WTC11 (cell line): ENCODE data around the gene PDE4B.

Source experiments
- ATF1 ChIP-seq: sonication (generic); formaldehyde crosslinking; IDR thresholded peaks from 2 replicates; pipeline ENCODE4 v1.8.1; 2023; ENCODE audit warnings: mild to moderate bottlenecking, moderate library complexity, missing genetic modification reagents
- CREM ChIP-seq: sonication (generic); formaldehyde crosslinking; IDR thresholded peaks from 2 replicates; pipeline ENCODE4 v1.8.1; 2022; ENCODE audit warnings: mild to moderate bottlenecking, missing genetic modification reagents, moderate library complexity
- JAZF1 ChIP-seq: fragments of 250-450 bp; sonication (Bioruptor Pico); IDR thresholded peaks from 2 replicates; pipeline ENCODE4 v1.9.0; 2021; ENCODE audit warnings: moderate library complexity, mild to moderate bottlenecking, inconsistent platforms
- JUN ChIP-seq: sonication (generic); formaldehyde crosslinking; IDR thresholded peaks from 2 replicates; pipeline ENCODE4 v1.8.0; 2023; ENCODE audit warnings: mild to moderate bottlenecking, missing genetic modification reagents
- SP1 ChIP-seq: sonication (generic); formaldehyde crosslinking; conservative IDR thresholded peaks from 2 replicates; pipeline ENCODE4 v1.8.1; 2022; ENCODE audit warnings: missing genetic modification reagents
- TEAD4 ChIP-seq: sonication (generic); formaldehyde crosslinking; IDR thresholded peaks from 2 replicates; pipeline ENCODE4 v1.8.0; 2022; ENCODE audit warnings: mild to moderate bottlenecking, missing genetic modification reagents
- TF ChIP-seq, protein P1 (sequence below): fragments of 200-600 bp; IDR thresholded peaks from 2 replicates; pipeline ENCODE4 v1.8.0; 2022; ENCODE audit warnings: antibody characterized with exemption
- TF ChIP-seq, protein P2 (sequence below): sonication (generic); formaldehyde crosslinking; IDR thresholded peaks from 2 replicates; pipeline ENCODE4 v1.8.1; 2022; ENCODE audit warnings: missing genetic modification reagents, borderline replicate concordance
- TF ChIP-seq, protein P3 (sequence below): sonication (generic); formaldehyde crosslinking; IDR thresholded peaks from 2 replicates; pipeline ENCODE4 v1.8.0; 2022; ENCODE audit warnings: mild to moderate bottlenecking, missing genetic modification reagents
- TF ChIP-seq, protein P4 (sequence below): sonication (generic); formaldehyde crosslinking; IDR thresholded peaks from 2 replicates; pipeline ENCODE4 v1.8.0; 2023; ENCODE audit warnings: missing genetic modification reagents, mild to moderate bottlenecking, borderline replicate concordance

DNA sequence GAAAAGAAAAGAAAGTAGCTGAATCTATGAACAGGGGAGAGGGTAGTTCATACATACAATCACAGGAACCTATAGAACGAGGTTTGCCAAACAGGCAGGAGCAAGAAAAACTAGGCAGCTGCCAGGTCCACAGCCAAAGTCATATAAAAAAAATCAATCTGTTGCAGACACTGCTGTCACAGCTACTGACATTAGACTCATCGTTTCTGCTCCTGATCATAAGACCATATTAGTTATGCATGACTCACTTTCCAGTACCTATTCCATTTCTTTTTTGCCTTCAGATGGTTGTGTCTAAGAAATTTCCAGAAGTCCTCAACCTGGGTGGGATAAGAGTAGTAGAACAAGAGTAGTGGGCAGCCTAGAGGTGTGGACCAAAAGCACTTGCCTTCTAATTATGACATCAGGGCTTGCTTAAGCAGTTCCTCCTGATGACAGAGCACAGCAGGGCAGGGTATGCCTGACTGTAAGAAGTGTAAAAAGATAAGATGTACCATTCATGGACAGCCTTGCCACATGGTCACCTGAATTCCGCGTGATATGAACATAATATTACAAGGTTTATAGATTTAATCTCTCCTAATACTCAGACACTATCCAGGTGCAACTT lies 418.0 kb downstream of the PDE4B start:
- TF ChIP-seq, protein P1, sequence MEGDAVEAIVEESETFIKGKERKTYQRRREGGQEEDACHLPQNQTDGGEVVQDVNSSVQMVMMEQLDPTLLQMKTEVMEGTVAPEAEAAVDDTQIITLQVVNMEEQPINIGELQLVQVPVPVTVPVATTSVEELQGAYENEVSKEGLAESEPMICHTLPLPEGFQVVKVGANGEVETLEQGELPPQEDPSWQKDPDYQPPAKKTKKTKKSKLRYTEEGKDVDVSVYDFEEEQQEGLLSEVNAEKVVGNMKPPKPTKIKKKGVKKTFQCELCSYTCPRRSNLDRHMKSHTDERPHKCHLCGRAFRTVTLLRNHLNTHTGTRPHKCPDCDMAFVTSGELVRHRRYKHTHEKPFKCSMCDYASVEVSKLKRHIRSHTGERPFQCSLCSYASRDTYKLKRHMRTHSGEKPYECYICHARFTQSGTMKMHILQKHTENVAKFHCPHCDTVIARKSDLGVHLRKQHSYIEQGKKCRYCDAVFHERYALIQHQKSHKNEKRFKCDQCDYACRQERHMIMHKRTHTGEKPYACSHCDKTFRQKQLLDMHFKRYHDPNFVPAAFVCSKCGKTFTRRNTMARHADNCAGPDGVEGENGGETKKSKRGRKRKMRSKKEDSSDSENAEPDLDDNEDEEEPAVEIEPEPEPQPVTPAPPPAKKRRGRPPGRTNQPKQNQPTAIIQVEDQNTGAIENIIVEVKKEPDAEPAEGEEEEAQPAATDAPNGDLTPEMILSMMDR, result no peak
- TF ChIP-seq, protein P2, sequence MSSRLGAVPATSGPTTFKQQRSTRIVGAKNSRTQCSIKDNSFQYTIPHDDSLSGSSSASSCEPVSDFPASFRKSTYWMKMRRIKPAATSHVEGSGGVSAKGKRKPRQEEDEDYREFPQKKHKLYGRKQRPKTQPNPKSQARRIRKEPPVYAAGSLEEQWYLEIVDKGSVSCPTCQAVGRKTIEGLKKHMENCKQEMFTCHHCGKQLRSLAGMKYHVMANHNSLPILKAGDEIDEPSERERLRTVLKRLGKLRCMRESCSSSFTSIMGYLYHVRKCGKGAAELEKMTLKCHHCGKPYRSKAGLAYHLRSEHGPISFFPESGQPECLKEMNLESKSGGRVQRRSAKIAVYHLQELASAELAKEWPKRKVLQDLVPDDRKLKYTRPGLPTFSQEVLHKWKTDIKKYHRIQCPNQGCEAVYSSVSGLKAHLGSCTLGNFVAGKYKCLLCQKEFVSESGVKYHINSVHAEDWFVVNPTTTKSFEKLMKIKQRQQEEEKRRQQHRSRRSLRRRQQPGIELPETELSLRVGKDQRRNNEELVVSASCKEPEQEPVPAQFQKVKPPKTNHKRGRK (CRISPR knock-in tag), result no peak
- TF ChIP-seq JAZF1 (CRISPR knock-in tag), result no peak
- TF ChIP-seq TEAD4 (CRISPR knock-in tag), result no peak
- TF ChIP-seq, protein P3, sequence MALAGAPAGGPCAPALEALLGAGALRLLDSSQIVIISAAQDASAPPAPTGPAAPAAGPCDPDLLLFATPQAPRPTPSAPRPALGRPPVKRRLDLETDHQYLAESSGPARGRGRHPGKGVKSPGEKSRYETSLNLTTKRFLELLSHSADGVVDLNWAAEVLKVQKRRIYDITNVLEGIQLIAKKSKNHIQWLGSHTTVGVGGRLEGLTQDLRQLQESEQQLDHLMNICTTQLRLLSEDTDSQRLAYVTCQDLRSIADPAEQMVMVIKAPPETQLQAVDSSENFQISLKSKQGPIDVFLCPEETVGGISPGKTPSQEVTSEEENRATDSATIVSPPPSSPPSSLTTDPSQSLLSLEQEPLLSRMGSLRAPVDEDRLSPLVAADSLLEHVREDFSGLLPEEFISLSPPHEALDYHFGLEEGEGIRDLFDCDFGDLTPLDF (CRISPR knock-in tag), result no peak
- TF ChIP-seq ATF1 (CRISPR knock-in tag), result no peak
- TF ChIP-seq JUN (CRISPR knock-in tag), result no peak
- TF ChIP-seq SP1 (CRISPR knock-in tag), result no peak
- TF ChIP-seq, protein P4, sequence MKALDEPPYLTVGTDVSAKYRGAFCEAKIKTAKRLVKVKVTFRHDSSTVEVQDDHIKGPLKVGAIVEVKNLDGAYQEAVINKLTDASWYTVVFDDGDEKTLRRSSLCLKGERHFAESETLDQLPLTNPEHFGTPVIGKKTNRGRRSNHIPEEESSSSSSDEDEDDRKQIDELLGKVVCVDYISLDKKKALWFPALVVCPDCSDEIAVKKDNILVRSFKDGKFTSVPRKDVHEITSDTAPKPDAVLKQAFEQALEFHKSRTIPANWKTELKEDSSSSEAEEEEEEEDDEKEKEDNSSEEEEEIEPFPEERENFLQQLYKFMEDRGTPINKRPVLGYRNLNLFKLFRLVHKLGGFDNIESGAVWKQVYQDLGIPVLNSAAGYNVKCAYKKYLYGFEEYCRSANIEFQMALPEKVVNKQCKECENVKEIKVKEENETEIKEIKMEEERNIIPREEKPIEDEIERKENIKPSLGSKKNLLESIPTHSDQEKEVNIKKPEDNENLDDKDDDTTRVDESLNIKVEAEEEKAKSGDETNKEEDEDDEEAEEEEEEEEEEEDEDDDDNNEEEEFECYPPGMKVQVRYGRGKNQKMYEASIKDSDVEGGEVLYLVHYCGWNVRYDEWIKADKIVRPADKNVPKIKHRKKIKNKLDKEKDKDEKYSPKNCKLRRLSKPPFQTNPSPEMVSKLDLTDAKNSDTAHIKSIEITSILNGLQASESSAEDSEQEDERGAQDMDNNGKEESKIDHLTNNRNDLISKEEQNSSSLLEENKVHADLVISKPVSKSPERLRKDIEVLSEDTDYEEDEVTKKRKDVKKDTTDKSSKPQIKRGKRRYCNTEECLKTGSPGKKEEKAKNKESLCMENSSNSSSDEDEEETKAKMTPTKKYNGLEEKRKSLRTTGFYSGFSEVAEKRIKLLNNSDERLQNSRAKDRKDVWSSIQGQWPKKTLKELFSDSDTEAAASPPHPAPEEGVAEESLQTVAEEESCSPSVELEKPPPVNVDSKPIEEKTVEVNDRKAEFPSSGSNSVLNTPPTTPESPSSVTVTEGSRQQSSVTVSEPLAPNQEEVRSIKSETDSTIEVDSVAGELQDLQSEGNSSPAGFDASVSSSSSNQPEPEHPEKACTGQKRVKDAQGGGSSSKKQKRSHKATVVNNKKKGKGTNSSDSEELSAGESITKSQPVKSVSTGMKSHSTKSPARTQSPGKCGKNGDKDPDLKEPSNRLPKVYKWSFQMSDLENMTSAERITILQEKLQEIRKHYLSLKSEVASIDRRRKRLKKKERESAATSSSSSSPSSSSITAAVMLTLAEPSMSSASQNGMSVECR (CRISPR knock-in tag), result no peak
- no peak for TF ChIP-seq CREM (CRISPR knock-in tag)
